ENCODE data around the gene MAPK8.

GRCh38 chr10:48257407-48257961, 49.0 kb upstream of the MAPK8 start:
- TF ChIP-seq CTCF (IDR thresholded peaks at IDR 0.05) = no peak
- no peak for TF ChIP-seq POLR2A (IDR thresholded peaks at IDR 0.05)
